T follicular helper cell (primary cell): Measurements from ENCODE around the gene FAM240B.

Experiments
- DNase-seq: peaks from one replicate; pipeline ENCODE4 v3.0.0-alpha.2; 2020; ENCODE audit warnings: low read depth

The FAM240B gene

DNA sequence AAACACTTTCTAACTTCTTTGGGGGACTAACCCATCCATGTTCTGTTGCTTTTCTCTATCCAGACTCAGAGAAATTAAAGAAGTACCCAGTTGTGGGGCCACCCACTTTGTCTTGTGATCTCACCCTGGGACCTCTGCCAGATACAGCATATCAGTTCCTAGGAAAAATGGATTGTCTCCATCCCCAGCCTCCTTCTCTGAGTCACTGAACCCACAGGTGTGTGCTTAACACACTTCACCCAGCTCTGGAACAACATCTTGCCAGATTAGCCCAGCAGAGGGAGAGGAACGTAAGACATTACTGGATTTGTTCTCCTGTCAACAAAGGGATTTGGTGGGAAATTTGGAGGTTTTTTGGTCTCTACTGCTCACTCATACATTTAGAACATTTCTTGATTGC, 19.2 kb downstream of the FAM240B start:
- no peak for DNase-seq

- no peak for DNase-seq
Measured at GRCh38 chr9:38699337-38699736, 20.6 kb downstream of the FAM240B start.

- DNase-seq = no peak
Measured at GRCh38 chr9:38697776-38698300, 22.1 kb downstream of the FAM240B start.

- no peak for DNase-seq
Measured at GRCh38 chr9:38696999-38697398, 22.9 kb downstream of the FAM240B start.

GRCh38 chr9:38694676-38695075, 25.3 kb downstream of the FAM240B start:
- DNase-seq = no peak

DNA sequence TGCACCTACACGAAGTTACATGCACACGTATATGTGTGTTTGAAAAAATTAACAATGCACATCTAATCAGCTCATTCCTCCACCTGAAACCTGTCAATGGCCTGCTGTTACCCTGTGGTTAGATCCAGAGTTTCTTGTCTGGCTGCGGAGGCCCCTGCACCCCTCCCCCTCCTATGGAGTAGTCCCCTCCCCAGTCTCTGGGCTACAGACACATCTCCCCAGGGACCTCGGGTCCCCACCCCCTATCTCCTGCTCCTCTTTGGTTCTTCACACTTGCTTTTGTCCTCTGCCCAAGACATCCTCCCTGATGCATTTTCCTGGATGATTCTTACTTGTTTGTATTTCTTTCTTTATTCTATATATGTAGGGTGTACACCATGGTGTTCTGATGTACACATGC, 27.2 kb downstream of the FAM240B start:
- DNase-seq = no peak

- no peak for DNase-seq
Measured at GRCh38 chr9:38690574-38690973, 29.4 kb downstream of the FAM240B start.

DNA sequence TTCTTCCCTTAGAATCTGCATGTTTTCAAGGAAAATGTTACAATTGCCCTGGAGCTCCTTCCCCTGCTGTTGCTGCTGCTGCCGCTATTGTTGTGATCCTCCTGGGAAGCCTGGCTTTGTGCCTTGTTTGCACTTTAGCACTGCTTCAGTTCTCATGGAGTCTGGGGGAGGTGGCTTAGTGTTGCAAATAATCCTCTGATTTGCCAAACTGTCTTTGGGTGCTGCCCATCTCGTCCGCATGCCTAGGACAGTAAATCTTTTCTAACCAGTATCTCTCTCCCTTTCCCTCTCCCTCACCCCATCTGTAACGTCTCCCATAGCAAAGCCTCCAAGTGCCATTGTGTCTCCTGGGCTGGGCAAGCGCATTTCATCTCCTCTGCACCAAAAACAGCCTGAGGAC, 30.3 kb downstream of the FAM240B start:
- no peak for DNase-seq

DNA sequence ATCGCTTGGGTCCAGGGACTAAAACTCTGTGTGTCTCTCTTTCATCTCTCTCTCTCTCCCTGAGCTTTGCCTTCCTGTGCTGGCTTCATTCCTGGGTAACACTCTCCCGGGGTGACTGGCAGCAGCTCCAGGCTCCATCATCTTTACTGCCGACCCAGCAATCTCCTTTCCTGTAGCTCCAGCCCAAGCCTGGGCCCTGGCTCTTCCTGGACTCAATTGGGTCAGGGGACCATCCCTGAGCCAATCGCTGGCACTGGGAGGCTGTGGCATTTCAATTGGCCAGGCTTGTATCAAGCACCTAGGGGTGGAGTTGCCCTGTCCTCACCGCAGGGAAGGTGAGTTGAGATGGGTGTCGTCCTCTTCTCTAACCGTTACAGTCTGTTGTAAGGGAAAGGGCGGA, 31.9 kb downstream of the FAM240B start:
- DNase-seq = no peak

DNA sequence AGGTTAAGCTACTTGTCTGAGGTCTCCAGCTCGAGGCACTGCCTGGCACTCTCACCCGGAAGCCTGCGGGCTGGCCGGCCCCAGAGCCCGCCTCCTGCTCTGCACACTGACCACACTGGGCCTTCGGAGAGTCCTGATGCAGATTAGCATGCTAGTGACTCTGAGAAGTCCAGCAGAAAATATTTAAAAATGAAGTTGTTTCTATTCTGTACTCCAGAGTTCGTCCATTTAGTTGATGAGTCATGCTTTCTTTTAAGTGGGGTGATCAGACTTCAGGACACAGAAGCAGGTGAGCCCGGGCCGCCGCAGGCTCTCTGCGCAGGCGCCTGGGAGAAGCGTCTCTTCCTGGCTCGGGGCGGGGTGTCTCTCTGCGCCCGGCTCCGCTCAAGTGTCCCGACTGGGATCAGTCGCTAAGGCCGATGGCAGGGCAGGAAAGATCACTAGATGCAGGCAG, 32.5 kb downstream of the FAM240B start:
- DNase-seq = no peak

DNA sequence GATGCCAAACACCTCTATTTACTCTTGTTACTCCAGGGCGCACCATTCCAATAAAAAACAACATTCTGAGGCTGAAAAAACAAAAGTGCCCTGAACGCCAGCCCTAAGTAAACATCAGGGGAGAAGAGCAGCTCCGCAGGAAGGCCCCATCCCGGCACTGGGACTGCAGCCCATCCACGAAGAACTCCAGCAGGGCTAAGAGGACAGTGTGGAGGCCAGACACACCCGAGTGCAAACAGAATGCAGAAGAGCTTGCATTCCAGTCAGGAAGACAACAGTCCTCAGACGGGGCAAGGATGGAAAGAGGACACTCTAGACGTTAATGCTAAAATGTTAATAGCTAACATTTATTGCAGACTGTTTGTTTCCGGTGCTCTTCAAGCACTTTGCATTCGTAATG, 33.0 kb downstream of the FAM240B start:
- no peak for DNase-seq

- DNase-seq = no peak
Measured at GRCh38 chr9:38685535-38685934, 34.4 kb downstream of the FAM240B start.

DNA sequence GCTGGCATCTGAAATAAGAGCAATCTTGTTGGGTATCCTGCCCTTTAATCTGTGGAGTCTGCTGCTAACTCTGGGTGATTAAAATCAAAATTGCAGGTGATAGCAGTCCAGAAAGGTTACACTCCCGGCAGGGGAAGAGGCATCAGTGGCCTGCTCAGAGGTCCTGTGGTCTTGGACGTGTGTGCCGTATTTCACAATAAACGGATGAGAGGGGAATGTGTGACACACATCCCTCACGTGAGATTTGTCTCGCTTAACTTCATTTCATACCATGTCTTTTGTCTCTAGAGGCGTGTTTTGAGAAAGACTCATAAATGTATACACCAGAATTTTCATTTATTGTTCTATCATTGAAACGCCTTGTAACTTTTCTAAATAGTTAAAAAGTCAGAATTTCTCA, 36.6 kb downstream of the FAM240B start:
- no peak for DNase-seq

- DNase-seq = no peak
Measured at GRCh38 chr9:38682713-38683112, 37.2 kb downstream of the FAM240B start.

DNA sequence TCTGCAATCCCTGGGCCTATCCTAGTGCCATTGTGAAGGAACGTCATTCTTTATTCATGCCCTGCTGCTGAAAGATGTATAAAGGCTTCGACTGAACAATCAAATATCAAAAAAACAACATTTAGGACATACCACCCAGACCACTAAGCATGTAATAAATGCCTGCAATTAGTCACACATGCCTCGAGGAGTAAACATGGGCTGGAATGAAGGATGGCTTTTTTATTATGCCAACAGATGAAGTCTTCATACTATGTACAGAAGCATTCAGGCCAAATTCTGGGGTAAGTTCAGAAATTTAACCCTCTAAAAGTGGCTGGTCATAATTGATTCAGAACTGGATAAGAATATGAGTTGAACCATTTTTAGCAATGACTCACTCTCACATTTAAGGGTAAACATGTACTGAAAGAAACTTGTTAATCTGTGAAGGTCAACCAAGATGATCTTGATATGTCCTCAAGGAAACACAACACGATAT, 38.1 kb downstream of the FAM240B start:
- DNase-seq = no peak

GRCh38 chr9:38680837-38681445, 39.0 kb downstream of the FAM240B start:
- no peak for DNase-seq

GRCh38 chr9:38677660-38678303, 42.2 kb downstream of the FAM240B start:
- DNase-seq = no peak

DNA sequence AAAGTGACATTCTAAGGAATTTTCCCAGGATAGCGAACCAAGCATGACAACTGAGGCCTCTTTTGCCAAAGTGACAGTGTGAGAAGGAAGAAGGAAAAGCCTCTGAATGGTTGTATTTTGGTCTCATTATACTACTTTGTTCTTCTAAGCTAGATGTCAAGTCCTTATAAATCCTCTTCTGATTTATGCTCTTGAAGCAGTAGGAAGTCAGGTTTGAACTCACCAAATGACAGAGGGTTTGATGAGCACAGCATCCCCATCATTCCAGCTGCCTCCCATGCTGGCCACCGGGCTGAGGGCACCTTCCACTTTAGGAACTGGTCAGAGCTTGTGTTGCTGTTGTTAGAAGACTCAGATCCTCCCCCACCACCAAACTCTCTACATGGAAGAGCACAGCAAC, 44.1 kb downstream of the FAM240B start:
- DNase-seq = no peak

GRCh38 chr9:38675211-38675610, 44.7 kb downstream of the FAM240B start:
- DNase-seq = no peak

DNA sequence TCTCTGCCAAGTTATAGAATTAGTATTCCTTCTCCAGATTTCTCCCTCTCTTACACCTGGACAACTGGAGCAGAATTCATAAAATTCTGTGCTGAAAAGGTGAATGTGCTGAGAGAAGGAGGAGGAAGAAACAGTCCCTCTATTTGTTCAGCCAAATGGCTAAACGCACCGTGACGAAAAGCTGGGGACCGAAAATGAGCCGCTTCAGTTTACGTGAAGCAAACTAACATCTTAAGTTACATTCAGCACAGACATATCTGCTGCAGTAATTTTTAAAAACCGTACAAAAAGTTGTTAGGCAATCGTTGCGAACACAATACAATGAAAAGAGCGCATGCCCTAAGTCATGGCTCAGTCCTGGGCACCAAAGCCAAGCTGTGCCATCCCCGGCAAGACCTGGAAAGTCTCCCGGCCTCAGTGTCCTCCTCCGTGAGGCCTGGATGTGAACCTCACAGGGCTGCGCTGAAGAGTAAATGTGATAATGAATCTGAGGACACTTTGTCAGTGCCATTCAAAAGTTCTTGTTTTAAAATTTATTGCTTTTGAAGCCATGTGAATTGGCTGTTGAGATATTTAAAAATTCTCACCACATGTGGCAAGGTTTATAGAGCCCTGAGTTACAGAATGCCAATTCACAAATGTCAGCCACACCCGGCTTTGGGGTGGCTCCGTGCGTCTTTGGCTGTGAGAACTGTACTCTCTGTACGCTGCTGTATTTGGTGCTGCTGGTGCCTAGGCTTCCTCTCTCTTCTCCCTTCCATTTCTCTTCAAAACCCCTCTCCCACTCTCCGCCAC, 46.3 kb downstream of the FAM240B start:
- DNase-seq = no peak

DNA sequence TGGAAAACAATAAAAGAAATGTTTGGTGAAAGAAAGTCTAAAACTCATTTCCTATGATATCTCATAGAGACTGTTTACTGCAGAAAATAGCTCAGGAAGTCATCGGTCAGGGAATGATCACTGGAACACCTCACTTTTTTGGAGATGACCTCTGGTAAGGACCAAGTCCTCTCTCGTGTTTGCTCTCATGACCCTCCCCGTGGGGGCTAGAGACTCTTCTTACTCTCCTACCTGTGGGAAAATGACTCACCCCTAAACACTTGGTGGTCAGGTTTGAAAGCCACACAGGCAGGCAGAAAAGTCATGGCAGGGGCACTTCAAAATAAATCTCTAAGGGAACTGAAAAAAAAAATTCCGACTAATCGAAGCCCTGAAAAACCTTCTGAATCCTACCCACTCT, 48.2 kb downstream of the FAM240B start:
- no peak for DNase-seq

DNA sequence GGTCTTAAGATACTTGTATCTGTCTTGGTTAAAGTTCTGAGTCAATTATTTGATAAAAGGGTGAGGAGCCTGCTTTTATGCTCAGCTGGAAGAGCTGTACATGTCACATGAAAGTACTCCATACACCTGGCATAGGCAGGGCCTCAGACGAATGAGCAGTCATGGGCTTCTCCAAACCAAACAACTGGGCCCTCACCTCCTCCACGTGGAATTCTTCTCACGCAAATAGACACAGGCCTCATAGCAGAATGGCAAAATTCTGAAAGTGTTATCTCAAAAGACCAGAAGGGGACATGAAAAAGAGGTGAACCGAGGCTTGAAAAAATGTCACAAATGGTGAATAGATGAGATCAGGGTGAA, 48.6 kb downstream of the FAM240B start:
- no peak for DNase-seq
